Smooth muscle cell of the brain vasculature (primary cell): ENCODE measurements around the gene MRTFB.

ENCODE experiments used
- DNase-seq: peaks from one replicate; pipeline ENCODE4 v3.0.0-alpha.2; 2012; ENCODE audit warnings: low read depth, low spot score

Gene MRTFB

DNA sequence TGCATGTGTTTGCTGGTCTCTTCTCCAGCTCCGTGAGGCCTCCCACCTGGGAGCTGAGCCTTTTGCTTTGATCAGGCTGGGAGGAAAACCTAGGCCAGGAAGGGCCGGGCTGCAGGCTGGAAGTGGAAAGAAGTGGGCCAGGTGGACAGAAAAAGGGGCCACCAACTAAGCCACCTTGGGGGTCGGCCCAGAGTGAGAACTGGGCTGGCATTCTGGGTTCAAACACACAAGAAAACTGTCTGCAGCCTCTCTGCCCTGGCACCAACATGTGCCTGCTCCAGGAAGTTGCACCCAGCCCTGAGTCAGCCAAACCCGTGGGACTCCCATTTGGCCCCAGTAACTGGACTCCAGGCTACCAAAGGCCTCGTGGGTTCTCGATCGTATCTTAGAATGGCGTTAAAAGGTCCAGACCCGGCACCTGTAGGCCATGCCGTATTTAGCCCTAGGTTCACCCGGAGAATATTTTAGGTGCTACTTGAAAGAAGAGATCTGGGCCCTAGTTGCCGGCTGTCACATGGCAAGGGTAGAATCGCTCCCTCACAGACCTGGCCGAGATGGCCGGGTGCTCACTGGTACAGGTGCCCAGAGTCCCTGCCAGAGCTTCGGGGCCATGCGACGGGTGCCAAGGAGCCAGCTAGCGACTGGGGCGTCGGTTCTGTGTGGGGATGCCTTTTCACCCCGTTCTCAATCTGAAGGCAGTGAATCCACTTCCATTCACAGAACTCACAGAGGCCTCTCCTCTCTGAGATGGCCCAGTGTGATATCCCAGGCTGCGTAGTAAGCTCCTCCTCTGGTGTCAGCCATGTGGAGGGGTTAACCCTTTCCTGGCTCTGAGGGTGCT, 236.6 kb downstream of the MRTFB start:
- no peak for DNase-seq

DNA sequence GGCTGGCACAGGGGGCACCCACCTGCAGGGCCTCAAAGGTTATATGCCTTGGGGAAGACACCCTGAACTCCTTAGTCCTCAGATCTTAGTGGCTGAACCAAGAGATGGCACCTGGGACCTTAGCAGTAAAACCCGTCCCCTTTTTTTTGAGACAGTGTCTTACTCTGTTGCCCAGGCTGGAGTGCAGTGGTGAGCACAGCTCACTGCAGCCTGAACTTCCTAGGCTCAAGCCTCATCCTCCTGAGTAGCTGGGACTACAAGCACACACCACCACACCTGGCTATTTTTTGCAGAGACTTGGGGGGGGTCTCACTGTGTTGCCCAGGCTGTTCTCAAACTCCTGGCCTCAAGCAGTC, 237.2 kb downstream of the MRTFB start:
- no peak for DNase-seq

DNA sequence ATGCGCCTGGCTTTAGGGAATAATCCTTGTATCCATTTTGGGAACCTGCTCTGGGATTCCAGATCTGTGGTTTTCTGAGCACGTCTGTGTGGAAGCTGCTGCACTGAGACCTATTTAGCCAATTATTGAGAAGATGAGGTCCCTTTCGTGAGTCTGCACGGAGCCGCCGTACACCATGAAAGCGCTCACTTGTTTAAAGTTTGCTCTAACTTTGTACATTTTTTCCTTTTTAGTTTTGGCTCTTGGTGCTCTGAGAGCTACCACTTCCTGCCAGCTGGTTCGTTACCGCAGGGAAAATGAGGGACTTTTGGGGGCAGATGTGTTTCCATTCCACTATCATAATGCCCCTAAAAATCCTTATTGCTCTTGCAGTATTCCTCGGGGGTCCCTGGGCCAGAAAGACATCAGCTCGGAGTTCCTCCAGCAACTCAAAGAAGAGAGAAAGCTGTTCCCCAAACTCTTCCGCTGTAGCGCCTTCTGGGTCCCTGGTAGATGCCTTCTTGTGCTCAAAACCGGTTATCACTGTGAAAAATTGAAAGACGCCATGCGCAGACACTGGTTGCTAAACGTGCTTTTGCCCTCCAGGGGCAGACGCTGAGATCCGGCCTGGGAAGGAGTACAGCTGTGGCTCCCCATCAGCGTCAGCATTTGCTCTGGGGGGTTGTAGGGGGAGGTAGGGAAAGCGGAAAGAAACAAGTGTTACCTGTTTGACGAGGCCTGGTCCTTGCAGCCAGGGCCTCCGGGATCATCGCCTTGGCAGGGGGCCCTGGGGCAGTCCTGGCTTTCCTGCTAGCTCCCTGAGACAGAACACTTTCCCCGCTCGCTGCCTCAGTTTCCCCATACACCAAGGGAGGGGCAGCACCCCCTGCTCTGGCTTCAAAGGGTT, 238.1 kb downstream of the MRTFB start:
- no peak for DNase-seq

DNA sequence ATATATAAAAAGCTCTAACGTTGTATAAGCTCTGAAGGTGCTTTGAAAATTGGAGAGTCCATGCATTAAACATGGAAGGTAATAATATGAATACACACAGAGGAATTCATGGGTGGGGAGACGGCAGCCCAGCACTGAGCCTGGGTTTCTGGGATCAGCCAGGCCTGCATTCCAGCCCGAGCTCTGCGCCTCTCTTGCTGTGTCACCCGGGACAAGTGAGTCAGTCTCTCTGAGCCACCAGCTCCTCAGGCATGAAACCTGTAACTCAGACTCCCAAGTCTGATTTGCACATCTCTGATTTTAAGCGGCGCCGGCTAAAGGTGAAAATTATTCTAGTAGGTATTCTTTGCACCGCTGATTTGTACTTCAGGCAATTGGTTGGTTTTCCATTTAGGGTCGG, 238.8 kb downstream of the MRTFB start:
- DNase-seq = no peak

DNA sequence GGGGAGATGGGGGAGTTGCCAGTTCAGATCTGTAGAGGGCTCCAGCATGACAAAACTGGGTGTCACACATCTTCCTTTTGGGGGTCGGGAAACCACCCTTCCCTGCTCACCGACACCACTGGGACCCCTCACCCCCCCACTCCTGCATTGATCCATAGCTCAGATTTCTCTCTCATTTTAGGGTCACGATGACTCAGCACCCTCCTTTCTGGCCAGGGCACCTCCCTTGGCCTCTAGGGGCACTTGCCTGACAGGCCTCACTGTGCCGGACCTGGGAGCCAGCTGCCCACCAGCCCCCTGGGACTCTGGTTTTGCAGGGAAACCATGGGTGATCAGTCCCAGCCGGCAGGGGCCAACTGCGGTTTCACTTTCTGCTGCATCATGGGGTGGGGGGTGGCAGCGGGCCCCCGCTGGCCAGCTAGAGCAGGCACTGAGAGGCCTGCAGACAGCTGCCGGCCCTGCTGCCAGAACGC, 239.4 kb downstream of the MRTFB start:
- DNase-seq = no peak

DNA sequence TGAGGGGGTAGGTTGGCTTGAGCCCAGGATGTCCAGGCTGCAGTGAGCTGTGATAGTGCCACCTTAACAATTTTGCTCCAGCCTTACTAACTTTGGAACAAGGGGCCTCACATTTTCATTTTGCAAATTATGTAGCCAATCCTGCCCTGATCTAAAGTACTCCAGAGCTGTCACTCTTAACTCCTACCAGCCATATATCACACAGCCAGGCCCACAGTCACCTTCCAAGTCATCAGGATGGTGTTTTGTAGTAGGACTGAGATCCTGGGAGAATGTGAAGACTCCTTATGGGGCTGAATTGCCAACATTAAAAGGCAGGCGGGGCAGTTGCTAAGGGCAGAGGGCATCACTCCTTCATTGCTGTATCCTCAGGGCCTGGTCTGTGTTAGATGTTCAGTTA, 243.0 kb downstream of the MRTFB start:
- DNase-seq = no peak

DNA sequence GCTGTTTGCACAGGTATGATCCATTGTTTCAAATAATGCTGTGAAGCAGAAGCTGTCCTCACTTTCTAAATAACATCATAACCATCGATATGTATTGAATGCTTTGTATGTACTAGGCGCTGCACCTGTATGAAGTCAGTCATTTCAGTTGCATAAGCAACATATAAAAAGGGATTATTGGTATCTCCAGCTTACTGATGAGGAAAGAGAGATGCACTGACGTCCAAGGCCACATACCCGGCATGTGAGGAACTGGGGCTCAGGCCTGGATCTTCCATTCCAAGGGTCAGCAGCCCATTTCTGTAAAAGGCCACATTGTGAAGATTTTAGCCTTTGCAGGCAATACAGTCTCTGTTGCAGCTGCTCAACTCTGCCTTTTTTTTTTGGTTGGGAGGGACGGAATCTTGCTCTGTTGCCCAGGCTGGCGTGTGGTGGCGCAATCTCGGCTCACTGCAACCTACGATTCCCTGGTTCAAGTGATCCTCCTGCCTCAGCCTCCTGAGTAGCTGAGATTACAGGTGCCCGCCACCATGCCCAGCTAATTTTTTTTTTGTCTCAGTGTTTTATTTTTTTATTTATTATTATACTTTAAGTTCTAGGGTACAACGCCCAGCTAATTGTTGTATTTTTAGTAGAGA, 244.7 kb downstream of the MRTFB start:
- no peak for DNase-seq
